ENCODE measurements around the gene DTWD2.
"Not testable (repeated sequence)": the region's sequence is repeated elsewhere in the genome, so short reads cannot be mapped to it uniquely, and the experiment has no call there.

DTWD2 gene

GRCh38 chr5:118875131-118875530 lies 113.2 kb downstream of the DTWD2 start:
- no peak for DNase-seq (ENCODE audit: low read depth, low spot score)

GRCh38 chr5:118873417-118873816 lies 114.9 kb downstream of the DTWD2 start:
- no peak for DNase-seq (ENCODE audit: low read depth, low spot score)

- DNase-seq (ENCODE audit: low read depth, low spot score) = no peak
Measured at GRCh38 chr5:118863345-118863744, 125.0 kb downstream of the DTWD2 start.

GRCh38 chr5:118862596-118862995 lies 125.8 kb downstream of the DTWD2 start:
- DNase-seq (ENCODE audit: low read depth, low spot score) = no peak

GRCh38 chr5:118857700-118858099 lies 130.6 kb downstream of the DTWD2 start:
- no peak for DNase-seq (ENCODE audit: low read depth, low spot score)

- DNase-seq (ENCODE audit: low read depth, low spot score) = no peak
Measured at GRCh38 chr5:118854819-118855218, 133.5 kb downstream of the DTWD2 start.

- DNase-seq (ENCODE audit: low read depth, low spot score) = not testable (repeated sequence)
Measured at GRCh38 chr5:118851785-118852184, 136.6 kb downstream of the DTWD2 start.

- DNase-seq (ENCODE audit: low read depth, low spot score) = not testable (repeated sequence)
Measured at GRCh38 chr5:118849507-118849906, 138.8 kb downstream of the DTWD2 start.

GRCh38 chr5:118844351-118844750 lies 144.0 kb downstream of the DTWD2 start:
- DNase-seq (ENCODE audit: low read depth, low spot score) = no peak

GRCh38 chr5:118834710-118835109 lies 153.6 kb downstream of the DTWD2 start:
- no peak for DNase-seq (ENCODE audit: low read depth, low spot score)

GRCh38 chr5:118832974-118833373 lies 155.4 kb downstream of the DTWD2 start:
- no peak for DNase-seq (ENCODE audit: low read depth, low spot score)

- no peak for DNase-seq (ENCODE audit: low read depth, low spot score)
Measured at GRCh38 chr5:118825226-118825625, 163.1 kb downstream of the DTWD2 start.

GRCh38 chr5:118818604-118819003 lies 169.7 kb downstream of the DTWD2 start:
- no peak for DNase-seq (ENCODE audit: low read depth, low spot score)

GRCh38 chr5:118808441-118808840 lies 179.9 kb downstream of the DTWD2 start:
- DNase-seq (ENCODE audit: low read depth, low spot score) = no peak

- no peak for DNase-seq (ENCODE audit: low read depth, low spot score)
Measured at GRCh38 chr5:118806571-118806970, 181.8 kb downstream of the DTWD2 start.

- DNase-seq (ENCODE audit: low read depth, low spot score) = no peak
Measured at GRCh38 chr5:118802335-118802734, 186.0 kb downstream of the DTWD2 start.

GRCh38 chr5:118796081-118796480 lies 192.3 kb downstream of the DTWD2 start:
- DNase-seq (ENCODE audit: low read depth, low spot score) = no peak

GRCh38 chr5:118794281-118794680 lies 194.1 kb downstream of the DTWD2 start:
- no peak for DNase-seq (ENCODE audit: low read depth, low spot score)

- no peak for DNase-seq (ENCODE audit: low read depth, low spot score)
Measured at GRCh38 chr5:118793652-118794051, 194.7 kb downstream of the DTWD2 start.

- no peak for DNase-seq (ENCODE audit: low read depth, low spot score)
Measured at GRCh38 chr5:118793091-118793490, 195.3 kb downstream of the DTWD2 start.

GRCh38 chr5:118791926-118792734 lies 196.2 kb downstream of the DTWD2 start:
- DNase-seq (ENCODE audit: low read depth, low spot score) = peak; percentile 54

- DNase-seq (ENCODE audit: low read depth, low spot score) = no peak
Measured at GRCh38 chr5:118789366-118789765, 199.0 kb downstream of the DTWD2 start.

GRCh38 chr5:118788351-118788750 lies 200.0 kb downstream of the DTWD2 start:
- DNase-seq (ENCODE audit: low read depth, low spot score) = no peak

All from brain pericyte (primary cell).